Measurements from ENCODE around the gene IL2RA. TPM values are rescaled to one million over a fixed set of nuclear protein-coding genes. Genes with fewer than 3 reads are reported as not detected.

The IL2RA gene
- total RNA-seq, 1 donor from 2014 or later: not detected

DNA sequence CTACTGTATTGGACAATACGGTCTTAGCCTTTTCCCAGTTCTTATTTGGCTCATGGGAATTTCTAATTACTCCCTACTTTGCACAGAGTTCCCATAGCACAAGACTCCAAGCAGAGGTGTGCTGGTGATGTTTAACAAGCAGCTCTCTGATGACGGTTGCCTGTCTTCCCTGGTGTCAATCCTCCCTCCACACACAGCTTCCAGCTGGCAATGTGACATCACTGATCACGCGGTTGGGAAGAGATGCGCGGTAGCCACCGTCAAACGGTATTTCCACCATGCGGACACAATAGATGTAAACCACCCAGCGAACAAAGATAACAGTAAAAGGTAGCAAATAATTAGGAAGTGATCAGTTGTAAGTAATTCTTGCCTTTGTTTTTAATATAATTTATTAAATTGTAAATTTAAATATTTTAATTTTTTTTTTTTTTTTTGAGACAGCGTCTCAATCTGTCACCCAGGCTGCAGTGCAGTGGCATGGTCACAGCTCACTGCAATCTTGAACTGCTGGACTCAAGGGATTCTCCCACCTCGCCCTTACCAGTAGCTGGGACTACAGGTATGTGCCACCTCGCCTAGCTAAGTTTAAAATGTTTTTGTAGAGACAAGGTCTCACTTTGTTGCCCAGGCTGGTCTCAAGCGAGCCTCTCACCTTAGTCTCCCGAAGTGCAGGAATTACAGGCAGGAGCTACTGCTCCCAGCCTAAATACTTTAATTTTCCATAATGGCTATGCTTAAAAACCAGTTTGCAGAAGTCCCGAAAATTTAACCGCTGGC lies 48.6 kb downstream of the IL2RA start:
- no peak for DNase-seq (ENCODE audit: low read depth)
- TF ChIP-seq, protein P1, sequence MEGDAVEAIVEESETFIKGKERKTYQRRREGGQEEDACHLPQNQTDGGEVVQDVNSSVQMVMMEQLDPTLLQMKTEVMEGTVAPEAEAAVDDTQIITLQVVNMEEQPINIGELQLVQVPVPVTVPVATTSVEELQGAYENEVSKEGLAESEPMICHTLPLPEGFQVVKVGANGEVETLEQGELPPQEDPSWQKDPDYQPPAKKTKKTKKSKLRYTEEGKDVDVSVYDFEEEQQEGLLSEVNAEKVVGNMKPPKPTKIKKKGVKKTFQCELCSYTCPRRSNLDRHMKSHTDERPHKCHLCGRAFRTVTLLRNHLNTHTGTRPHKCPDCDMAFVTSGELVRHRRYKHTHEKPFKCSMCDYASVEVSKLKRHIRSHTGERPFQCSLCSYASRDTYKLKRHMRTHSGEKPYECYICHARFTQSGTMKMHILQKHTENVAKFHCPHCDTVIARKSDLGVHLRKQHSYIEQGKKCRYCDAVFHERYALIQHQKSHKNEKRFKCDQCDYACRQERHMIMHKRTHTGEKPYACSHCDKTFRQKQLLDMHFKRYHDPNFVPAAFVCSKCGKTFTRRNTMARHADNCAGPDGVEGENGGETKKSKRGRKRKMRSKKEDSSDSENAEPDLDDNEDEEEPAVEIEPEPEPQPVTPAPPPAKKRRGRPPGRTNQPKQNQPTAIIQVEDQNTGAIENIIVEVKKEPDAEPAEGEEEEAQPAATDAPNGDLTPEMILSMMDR (conservative IDR thresholded peaks at IDR 0.05; ENCODE audit: low read depth, low read length): no peak
- no peak overlapping the region for H3K4me3 ChIP-seq (ENCODE audit: low read depth, low read length)

DNA sequence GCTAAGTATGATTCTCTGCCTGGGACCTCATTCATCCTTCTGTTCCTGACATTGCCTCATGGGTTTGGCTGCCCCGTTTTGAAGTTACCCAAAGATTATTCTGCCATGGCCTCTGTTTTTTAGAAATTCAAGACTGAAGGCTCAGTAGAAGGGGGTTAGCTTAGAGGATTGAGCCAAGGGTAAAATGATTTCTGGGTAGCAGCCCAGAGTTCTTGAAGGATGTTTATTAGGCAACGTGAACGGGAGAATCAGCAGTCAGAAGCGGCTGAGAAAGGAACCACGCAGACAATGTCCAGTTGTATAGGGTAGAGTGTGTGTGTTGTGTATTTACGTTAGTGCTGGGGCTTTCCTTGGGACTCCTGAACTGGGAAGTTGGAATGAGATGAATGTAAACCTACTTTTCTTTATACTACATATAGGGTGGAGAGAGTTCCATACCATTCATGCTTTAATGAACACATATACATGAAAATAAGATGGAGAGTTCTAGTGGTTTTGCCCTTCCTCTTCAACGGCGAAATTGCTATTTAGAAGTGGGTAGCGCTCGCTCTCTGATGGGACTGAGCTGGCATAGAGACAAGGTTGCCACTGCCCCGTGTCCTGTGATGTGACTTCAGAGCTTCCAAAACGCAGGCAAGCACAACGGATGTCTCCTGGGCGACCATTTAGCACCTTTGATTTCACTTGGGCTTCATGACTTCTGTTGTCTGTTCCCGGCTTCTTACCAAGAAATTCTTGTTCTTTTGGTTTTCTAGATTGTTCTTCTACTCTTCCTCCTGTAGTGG lies 49.9 kb downstream of the IL2RA start:
- TF ChIP-seq, protein P1 (conservative IDR thresholded peaks at IDR 0.05; ENCODE audit: low read depth, low read length): no peak
- no peak overlapping the region for H3K4me3 ChIP-seq (ENCODE audit: low read depth, low read length)
- no peak for DNase-seq (ENCODE audit: low read depth)

DNA sequence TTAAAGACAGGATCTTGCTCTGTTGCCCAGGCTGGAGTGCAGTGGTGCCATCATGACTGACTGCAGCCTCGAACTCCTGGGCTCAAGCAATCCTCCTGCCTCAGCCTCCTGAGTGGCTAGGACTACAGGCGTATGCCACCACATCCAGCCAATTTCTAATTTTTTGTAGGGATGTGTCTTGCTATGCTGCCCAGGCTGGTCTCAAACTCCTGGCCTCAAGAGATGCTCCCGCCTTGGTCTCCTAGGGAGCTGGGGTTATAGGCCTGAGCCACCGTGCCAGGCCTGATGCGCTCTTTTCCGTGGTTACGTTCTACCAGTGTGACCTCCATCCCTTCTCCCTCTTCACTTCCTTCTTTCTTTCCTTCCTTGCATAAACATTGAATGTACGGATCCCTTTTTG lies 50.6 kb downstream of the IL2RA start:
- no peak overlapping the region for H3K4me3 ChIP-seq (ENCODE audit: low read depth, low read length)
- no peak for DNase-seq (ENCODE audit: low read depth)
- TF ChIP-seq, protein P1 (conservative IDR thresholded peaks at IDR 0.05; ENCODE audit: low read depth, low read length): no peak

DNA sequence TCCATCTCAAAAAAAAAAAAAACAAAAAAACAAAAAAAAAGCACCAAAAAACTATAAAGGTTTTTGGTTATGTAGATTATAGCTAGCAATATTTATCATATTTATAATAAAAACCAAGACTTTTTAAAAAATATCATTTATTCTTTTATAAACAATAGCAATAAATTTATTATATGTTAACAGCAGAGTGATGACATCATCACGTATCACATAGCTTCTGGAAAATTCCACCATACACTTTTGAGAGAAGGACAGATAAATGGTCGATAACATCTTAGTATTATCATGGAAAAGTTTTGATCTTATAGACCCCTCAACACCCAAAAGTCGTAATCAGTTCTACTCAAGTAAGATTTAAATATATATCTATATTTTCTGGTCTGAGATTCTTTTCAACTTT lies 51.6 kb downstream of the IL2RA start:
- no peak for DNase-seq (ENCODE audit: low read depth)
- no peak overlapping the region for H3K4me3 ChIP-seq (ENCODE audit: low read depth, low read length)
- TF ChIP-seq, protein P1 (conservative IDR thresholded peaks at IDR 0.05; ENCODE audit: low read depth, low read length): no peak

DNA sequence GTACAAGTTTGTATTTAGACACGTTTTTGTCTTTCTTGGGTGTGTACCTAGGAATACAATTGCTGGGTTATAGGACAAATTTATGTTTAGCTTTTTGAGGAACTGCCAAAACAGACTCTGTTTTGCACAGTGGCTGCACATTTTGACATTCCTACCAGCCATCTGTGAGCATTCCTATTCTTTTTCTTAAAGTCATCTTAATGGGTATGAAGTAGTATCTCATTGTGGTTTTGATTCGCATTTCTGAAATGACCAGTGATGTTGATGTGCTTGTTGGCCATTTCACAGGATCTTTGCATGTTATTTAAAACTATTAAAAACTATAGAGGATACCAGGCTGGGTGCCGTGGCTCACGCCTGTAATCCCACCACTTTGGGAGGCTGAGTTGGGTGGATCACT lies 52.2 kb downstream of the IL2RA start:
- TF ChIP-seq, protein P1 (conservative IDR thresholded peaks at IDR 0.05; ENCODE audit: low read depth, low read length): no peak
- no peak for DNase-seq (ENCODE audit: low read depth)
- no peak overlapping the region for H3K4me3 ChIP-seq (ENCODE audit: low read depth, low read length)

DNA sequence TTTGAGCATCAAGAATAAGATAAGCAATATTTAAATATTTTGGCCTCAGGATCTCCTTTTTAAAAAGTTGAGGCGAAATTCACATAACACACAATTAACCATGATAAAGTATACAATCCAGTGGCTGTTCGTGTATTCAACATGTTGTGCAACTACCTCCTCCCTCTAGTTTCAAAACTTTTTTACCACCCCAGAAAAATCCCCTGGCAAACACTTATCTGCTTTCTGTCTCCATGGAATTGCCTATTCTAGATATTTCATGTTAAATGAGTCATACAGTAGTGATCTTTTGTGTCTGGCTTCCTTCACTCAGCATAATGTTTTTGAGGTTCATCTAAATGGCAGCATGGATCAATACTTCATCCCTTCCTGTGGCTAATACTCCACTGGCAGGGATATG lies 53.0 kb downstream of the IL2RA start:
- DNase-seq (ENCODE audit: low read depth): no peak
- H3K4me3 ChIP-seq (ENCODE audit: low read depth, low read length): no peak overlapping the region
- TF ChIP-seq, protein P1 (conservative IDR thresholded peaks at IDR 0.05; ENCODE audit: low read depth, low read length): no peak

Measured in epithelial cell of proximal tubule (primary cell).